Endothelial cell of umbilical vein (primary cell): Measurements from ENCODE around the gene SYN1. TPM values are rescaled to one million over a fixed set of nuclear protein-coding genes. Genes with fewer than 3 reads are reported as not detected.

ENCODE experiments used
- BruUV-seq: library from RNA; stranded (reverse); fragments of 400-500 nt; replicated peaks from 2 replicates; lab custom pipeline; 2021; lab: Mats Ljungman, UMichigan
- CTCF ChIA-PET: fragments of 300-600, 350-600 bp; sonication (Branson Sonifier 250); formaldehyde crosslinking; loops from one replicate; lab custom pipeline; 2021; ENCODE audit warnings: antibody characterized with exemption, inconsistent platforms; lab: Charles Lee
- POLR2A ChIA-PET: fragments of 300-600, 350-600 bp; sonication (Branson Sonifier 250); formaldehyde crosslinking; loops from one replicate; lab custom pipeline; 2021; ENCODE audit warnings: antibody characterized with exemption, inconsistent platforms; lab: Charles Lee
- DNase-seq: peaks from one replicate; pipeline ENCODE4 v3.0.0-alpha.2; 2011; ENCODE audit warnings: low read depth, low spot score
- FAIRE-seq: peaks from 2 replicates; lab custom pipeline; 2011; peaks lifted over from hg19 to GRCh38; lab: Jason Lieb, UNC
- H2AFZ ChIP-seq: 2 replicates; pipeline ENCODE4 v1.6.0; 2012; ENCODE audit warnings: low read depth, low read length, control low read depth, inconsistent platforms
- H3K27ac ChIP-seq: 2 replicates; pipeline ENCODE4 v1.5.1; 2011; ENCODE audit warnings: low read depth, mild to moderate bottlenecking, control low read depth, low read length, moderate library complexity; ENCODE audit not compliant: insufficient read depth
- H3K27me3 ChIP-seq, 2 experiments: 2 replicates each; pipeline versions ENCODE4 v1.6.0 to v1.6.1; 2011; ENCODE audit warnings: low read length in 2 of 2, mixed read lengths in 1 of 2; ENCODE audit not compliant: control insufficient read depth in 2 of 2, insufficient read depth in 2 of 2
- H3K36me3 ChIP-seq, 2 experiments: 2 replicates in 1 of 2; 3 replicates in 1 of 2; pipeline ENCODE4 v1.5.1; 2011; ENCODE audit warnings: low read length in 2 of 2, mild to moderate bottlenecking in 1 of 2, moderate library complexity in 1 of 2; ENCODE audit not compliant: control insufficient read depth in 2 of 2, insufficient read depth in 2 of 2; ENCODE audit errors: extremely low read depth in 1 of 2
- H3K4me1 ChIP-seq: 3 replicates; pipeline ENCODE4 v1.5.1; 2011; ENCODE audit warnings: mild to moderate bottlenecking, low read length; ENCODE audit not compliant: control insufficient read depth, insufficient read depth; ENCODE audit errors: extremely low read depth
- H3K4me2 ChIP-seq: 2 replicates; pipeline ENCODE4 v1.6.1; 2011; ENCODE audit warnings: low read length, control low read depth, mixed read lengths; ENCODE audit not compliant: insufficient read depth
- H3K4me3 ChIP-seq, 3 experiments: fragments of 200-600 bp in 1 of 3; sonication (generic), shearing (Covaris generic) in 1 of 3; replicated peaks in 1 of 3; 2 replicates each; pipeline ENCODE4 v1.5.1; 2011 to 2016; ENCODE audit warnings: control low read depth in 3 of 3, low read length in 3 of 3, mild to moderate bottlenecking in 2 of 3, inconsistent platforms in 1 of 3, low read depth in 1 of 3, moderate library complexity in 1 of 3; ENCODE audit not compliant: insufficient read depth in 1 of 3
- H3K79me2 ChIP-seq: 2 replicates; pipeline ENCODE4 v1.6.0; 2012; ENCODE audit warnings: low read length, inconsistent platforms; ENCODE audit not compliant: control insufficient read depth, insufficient read depth
- H3K9ac ChIP-seq: replicated peaks from 2 replicates; pipeline ENCODE3; 2011; ENCODE audit warnings: low read length, control low read depth; ENCODE audit not compliant: insufficient read depth; ENCODE audit errors: extremely low read depth
- H3K9me1 ChIP-seq: replicated peaks from 3 replicates; pipeline ENCODE4 v1.6.0; 2011; ENCODE audit warnings: mild to moderate bottlenecking, low read length; ENCODE audit not compliant: control insufficient read depth, insufficient read depth; ENCODE audit errors: extremely low read depth
- H3K9me3 ChIP-seq: replicated peaks from 2 replicates; pipeline ENCODE4 v1.5.1; 2012; ENCODE audit warnings: low read length, inconsistent platforms; ENCODE audit not compliant: control insufficient read depth, insufficient read depth
- H4K20me1 ChIP-seq: replicated peaks from 2 replicates; pipeline ENCODE3; 2011; ENCODE audit warnings: mild to moderate bottlenecking, low read length; ENCODE audit not compliant: control insufficient read depth, insufficient read depth; ENCODE audit errors: extremely low read depth
- CTCF ChIP-seq, 2 donors: IDR thresholded peaks; 1 replicate in 1 of 2; 2 replicates in 1 of 2; pipeline ENCODE4 v1.5.1; 2011; ENCODE audit warnings: low read length in 2 of 2, mild to moderate bottlenecking in 2 of 2, moderate library complexity in 2 of 2, control low read depth in 1 of 2, inconsistent platforms in 1 of 2, low read depth in 1 of 2; ENCODE audit not compliant: insufficient read depth in 1 of 2; ENCODE audit errors: extremely low read depth in 1 of 2
- EZH2 ChIP-seq: IDR thresholded peaks from 2 replicates; pipeline ENCODE4 v1.6.1; 2012; ENCODE audit warnings: borderline replicate concordance, low read depth, mild to moderate bottlenecking, moderate library complexity, low read length, inconsistent platforms; ENCODE audit not compliant: severe bottlenecking
- FOS ChIP-seq: IDR thresholded peaks from 2 replicates; pipeline ENCODE4 v1.6.1; 2011; ENCODE audit warnings: mild to moderate bottlenecking, low read length, moderate library complexity, borderline replicate concordance; ENCODE audit not compliant: insufficient read depth
- GATA2 ChIP-seq: IDR thresholded peaks from 2 replicates; pipeline ENCODE4 v1.7.0; 2011; ENCODE audit warnings: low read depth, mild to moderate bottlenecking, moderate library complexity, mixed read lengths, low read length; ENCODE audit not compliant: insufficient read length, insufficient read depth
- JUN ChIP-seq: IDR thresholded peaks from 2 replicates; pipeline ENCODE4 v1.6.1; 2011; ENCODE audit warnings: borderline replicate concordance, low read depth; ENCODE audit not compliant: insufficient read length, insufficient read depth
- MAX ChIP-seq: IDR thresholded peaks from 2 replicates; pipeline ENCODE4 v1.6.1; 2011; ENCODE audit not compliant: insufficient read depth, insufficient read length
- MYC ChIP-seq: IDR thresholded peaks from one replicate; pipeline ENCODE4 v1.6.1; 2011; ENCODE audit warnings: mild to moderate bottlenecking, low read depth, low read length
- POLR2A ChIP-seq: IDR thresholded peaks from 2 replicates; pipeline ENCODE4 v1.6.1; 2012; ENCODE audit warnings: low read depth, mild to moderate bottlenecking, control low read depth, low read length
- POLR2AphosphoS5 ChIP-seq: IDR thresholded peaks from 2 replicates; pipeline ENCODE4 v1.6.1; 2012; ENCODE audit warnings: low read depth, mild to moderate bottlenecking, control low read depth, low read length, moderate library complexity; ENCODE audit not compliant: insufficient read depth
- dilution Hi-C: fragments of 300-500 bp; cut with MboI; formaldehyde crosslinking; loops from one replicate; pipeline ENCODE4 v1.15.0; 2019; ENCODE audit warnings: low sequenced_read_pairs; ENCODE audit not compliant: extremely low pct_ligation_motif_present
- intact Hi-C: fragments of 100-400 bp; cut with micrococcal nuclease; formaldehyde crosslinking; loops from one replicate; pipeline ENCODE4 v1.10.0; 2022
- polyA plus RNA-seq, 4 experiments: library from polyadenylated mRNA; depleted of rRNA in 3 of 4; stranded (reverse) in 3 of 4; unstranded in 1 of 4; fragments of >200 nt; gene quantifications; 2 replicates each; pipeline versions ENCODE4 v1.2.1 to v1.2.3, GENCODE V29; 2011 to 2012; ENCODE audit warnings: missing spikeins in 1 of 4
- total RNA-seq: library from RNA; stranded (reverse); gene quantifications from 2 replicates; pipeline ENCODE4 v1.2.3, GENCODE V29; 2021

The SYN1 gene
- total and polyA plus RNA-seq, 2 donors (not counting 3 experiments of a cell fraction or from before 2014, with no cell fraction given), result not detected

- intact Hi-C loops, result no loop called here
- Histone ChIP-seq H3K4me3 (no peak overlapping the region), H3K27me3 (no peaks in the 10 kb centered on the region), H3K9me3 (no peaks in the 10 kb centered on the region), H2AFZ (no peak overlapping the region), H3K4me2 (no peak overlapping the region), H3K9ac (no peak overlapping the region), H3K4me1 (peaks cover 6% of the 10 kb centered on the region), H4K20me1 (no peaks in the 10 kb centered on the region), H3K36me3 (peaks cover 0 to 6% of the 10 kb centered on the region in 2 experiments), H3K27ac (no peak overlapping the region), H3K79me2 (no peaks in the 10 kb centered on the region), H3K9me1 (no peaks in the 10 kb centered on the region)
- BruUV-seq, result TSS peak; percentile 70
- no peak for FAIRE-seq
- DNase-seq, result no peak
- ChIA-PET POLR2A (no interaction called here), CTCF (no interaction called here)
- dilution Hi-C loops, result no loop called here
- TF ChIP-seq GATA2 (no peak), FOS (no peak), EZH2 (no peak), MAX (no peak), JUN (no peak), CTCF (IDR thresholded peaks at IDR 0.05; ENCODE audit: extremely low read depth in 1 of 2, insufficient read depth in 1 of 2, low read depth in 1 of 2, low read length in 2 of 2) (no peak), POLR2A (no peak), POLR2AphosphoS5 (no peak), MYC (no peak)
Measured at GRCh38 chrX:47571215-47571614, 48.4 kb downstream of the SYN1 start.
